ENCODE data around the gene PRKCA. TPM values are rescaled to one million over a fixed set of nuclear protein-coding genes. Genes with fewer than 3 reads are reported as not detected.

PRKCA gene
- total and polyA plus RNA-seq, 12 donors, result 1.6 to 27.6 (median 10.5) TPM

DNA sequence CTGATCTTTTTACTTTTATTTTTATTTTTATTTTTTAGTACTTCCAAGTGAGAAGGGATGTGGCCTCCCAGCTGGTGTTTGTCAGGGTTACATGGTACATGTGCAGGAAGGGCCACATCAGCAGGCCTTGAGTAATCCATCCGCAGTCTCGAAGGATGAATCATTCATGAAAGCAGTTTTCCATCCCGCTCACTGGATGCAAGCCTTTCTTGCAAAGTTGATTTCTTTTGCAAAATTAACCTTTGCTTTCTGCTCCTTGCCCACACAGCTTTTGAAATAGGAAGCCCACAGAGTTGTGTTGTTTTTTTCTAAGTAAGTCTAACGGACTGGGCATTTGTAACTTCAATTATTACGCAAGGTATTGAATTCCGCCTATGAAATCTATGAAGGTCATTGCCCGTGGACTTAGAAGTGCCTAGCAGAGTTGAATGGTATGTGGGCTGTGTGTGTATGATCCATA is 157.4 kb downstream of the PRKCA start:
- WGBS, 2 donors, result 71 to 78% methylated on average over 7 of the region's 7 CpGs
- TF ChIP-seq, protein P1, sequence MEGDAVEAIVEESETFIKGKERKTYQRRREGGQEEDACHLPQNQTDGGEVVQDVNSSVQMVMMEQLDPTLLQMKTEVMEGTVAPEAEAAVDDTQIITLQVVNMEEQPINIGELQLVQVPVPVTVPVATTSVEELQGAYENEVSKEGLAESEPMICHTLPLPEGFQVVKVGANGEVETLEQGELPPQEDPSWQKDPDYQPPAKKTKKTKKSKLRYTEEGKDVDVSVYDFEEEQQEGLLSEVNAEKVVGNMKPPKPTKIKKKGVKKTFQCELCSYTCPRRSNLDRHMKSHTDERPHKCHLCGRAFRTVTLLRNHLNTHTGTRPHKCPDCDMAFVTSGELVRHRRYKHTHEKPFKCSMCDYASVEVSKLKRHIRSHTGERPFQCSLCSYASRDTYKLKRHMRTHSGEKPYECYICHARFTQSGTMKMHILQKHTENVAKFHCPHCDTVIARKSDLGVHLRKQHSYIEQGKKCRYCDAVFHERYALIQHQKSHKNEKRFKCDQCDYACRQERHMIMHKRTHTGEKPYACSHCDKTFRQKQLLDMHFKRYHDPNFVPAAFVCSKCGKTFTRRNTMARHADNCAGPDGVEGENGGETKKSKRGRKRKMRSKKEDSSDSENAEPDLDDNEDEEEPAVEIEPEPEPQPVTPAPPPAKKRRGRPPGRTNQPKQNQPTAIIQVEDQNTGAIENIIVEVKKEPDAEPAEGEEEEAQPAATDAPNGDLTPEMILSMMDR (IDR thresholded peaks at IDR 0.05), result no peak
- ATAC-seq (peak; percentile 54 to 97 (median 86)), DNase-seq (peak in 1 of 2 donors; percentile 38)
- H3K27ac ChIP-seq, result peak overlapping the region in 4 of 10 donors; percentile 35 to 73 (median 48)
- peaks cover 0 to 39% (median 0%) of the 10 kb centered on the region in 9 donors for H3K4me1 ChIP-seq
- intact Hi-C loops (cut with DNase I), result no loop called here
- H3K9me3 ChIP-seq, result peaks cover 0 to 9% (median 0%) of the 10 kb centered on the region in 11 donors
- no peak overlapping the region for H3K4me3 ChIP-seq
- no peaks in the 10 kb centered on the region for H3K36me3 ChIP-seq
- H3K27me3 ChIP-seq, result no peaks in the 10 kb centered on the region

DNA sequence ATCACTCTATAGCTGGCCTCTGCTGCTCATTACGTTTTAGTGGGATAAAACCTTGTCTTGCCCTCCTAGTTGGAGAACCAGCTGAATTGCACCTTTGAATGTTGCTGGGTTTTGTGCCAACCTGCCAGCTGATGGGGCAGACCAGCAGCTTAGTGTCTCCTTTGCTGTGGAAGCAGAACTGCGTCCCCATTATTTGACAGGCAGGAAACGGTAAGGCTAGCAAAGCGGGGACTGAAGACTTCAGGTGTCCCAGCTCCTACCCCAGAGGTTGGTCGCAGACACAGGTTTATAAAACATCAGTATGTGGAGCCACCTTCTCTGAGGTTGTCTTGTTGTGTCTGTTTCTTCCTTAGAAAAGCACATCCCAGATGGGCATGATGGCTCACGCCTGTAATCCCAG is 158.1 kb downstream of the PRKCA start:
- no peak for DNase-seq
- peak overlapping the region in 2 of 10 donors; percentile 17 to 67 for H3K27ac ChIP-seq
- intact Hi-C loops (cut with DNase I), result no loop called here
- peaks cover 0 to 39% (median 0%) of the 10 kb centered on the region in 9 donors for H3K4me1 ChIP-seq
- WGBS, 2 donors, result 88% methylated on average over 6 of the region's 6 CpGs
- no peaks in the 10 kb centered on the region for H3K27me3 ChIP-seq
- no peak for ATAC-seq
- TF ChIP-seq, protein P1 (IDR thresholded peaks at IDR 0.05), result no peak
- H3K9me3 ChIP-seq, result peaks cover 0 to 9% (median 0%) of the 10 kb centered on the region in 11 donors
- H3K36me3 ChIP-seq, result no peaks in the 10 kb centered on the region
- H3K4me3 ChIP-seq, result no peak overlapping the region

DNA sequence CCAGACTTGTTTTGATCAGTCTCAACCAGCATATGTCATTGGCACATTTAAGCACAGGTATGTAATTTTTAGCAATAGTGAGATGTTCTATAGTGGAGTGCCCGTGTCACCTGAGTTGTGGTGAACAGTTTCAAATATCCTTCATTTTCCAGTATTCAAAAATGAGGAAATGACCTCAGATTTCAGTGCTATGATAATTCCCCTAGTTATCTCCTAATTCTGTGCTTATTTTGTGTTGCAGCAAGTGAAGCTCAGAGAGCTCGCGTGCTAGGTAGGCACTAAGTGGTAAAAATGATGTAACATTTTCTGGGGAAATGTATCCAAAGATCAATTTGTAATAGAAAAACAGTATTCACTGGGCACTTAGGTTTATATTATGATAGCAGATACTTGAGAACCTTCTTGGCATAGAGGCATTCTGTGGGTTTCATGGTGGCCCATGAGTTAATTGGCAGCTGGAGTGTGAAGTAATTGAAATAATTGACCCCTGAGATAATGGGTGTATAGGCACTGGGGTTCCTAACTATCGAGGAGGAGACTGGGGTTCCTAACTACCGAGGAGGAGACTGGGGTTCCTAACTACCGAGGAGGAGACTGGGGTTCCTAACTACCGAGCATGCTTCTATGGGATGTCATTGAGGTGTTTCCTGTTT is 159.1 kb downstream of the PRKCA start:
- ATAC-seq, result no peak
- TF ChIP-seq, protein P1 (IDR thresholded peaks at IDR 0.05), result no peak

DNA sequence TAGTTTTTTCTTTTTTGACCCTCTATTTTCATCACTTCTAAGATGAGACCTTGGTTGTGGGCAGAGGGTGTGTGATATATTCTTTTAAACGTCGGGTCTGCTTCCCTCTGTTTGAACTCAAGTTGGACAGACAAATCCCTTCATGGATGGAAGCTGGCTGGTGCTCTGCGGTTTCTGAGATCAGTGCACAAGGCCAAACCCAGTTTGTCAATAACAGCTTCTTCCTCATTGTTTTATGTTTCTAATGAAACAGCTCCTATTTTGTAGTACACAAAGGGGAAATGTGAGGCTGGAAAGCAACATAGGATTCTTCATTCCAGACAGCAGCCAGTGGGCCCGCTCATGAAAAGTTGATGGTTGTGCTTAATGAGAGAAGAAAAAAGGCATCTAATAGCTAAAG is 159.6 kb downstream of the PRKCA start:
- Histone ChIP-seq H3K27ac (peak overlapping the region in 1 of 10 donors; percentile 33), H3K4me3 (no peak overlapping the region), H3K4me1 (peaks cover 0 to 50% (median 8%) of the 10 kb centered on the region in 9 donors), H3K36me3 (no peaks in the 10 kb centered on the region), H3K9me3 (peaks cover 0 to 9% (median 0%) of the 10 kb centered on the region in 11 donors), H3K27me3 (no peaks in the 10 kb centered on the region)
- TF ChIP-seq, protein P1 (IDR thresholded peaks at IDR 0.05), result no peak
- DNase-seq, result no peak
- intact Hi-C loops (cut with DNase I), result no loop called here
- ATAC-seq, result no peak
- WGBS, 2 donors, result 82 to 88% methylated on average over 4 of the region's 4 CpGs

More for the DNA sequence above, 159.1 kb downstream of the PRKCA start:
- H3K27me3 ChIP-seq, result no peaks in the 10 kb centered on the region
- peaks cover 0 to 46% (median 4%) of the 10 kb centered on the region in 9 donors for H3K4me1 ChIP-seq
- intact Hi-C loops (cut with DNase I), result no loop called here
- no peaks in the 10 kb centered on the region for H3K36me3 ChIP-seq
- peak overlapping the region in 1 of 10 donors; percentile 33 for H3K27ac ChIP-seq
- H3K9me3 ChIP-seq, result peaks cover 0 to 9% (median 0%) of the 10 kb centered on the region in 11 donors
- no peak overlapping the region for H3K4me3 ChIP-seq
- DNase-seq, result no peak
- WGBS, 2 donors, result 84 to 86% methylated on average over 7 of the region's 7 CpGs

All from heart right ventricle (tissue), 16 donors.